OCI-LY3 (cell line): ENCODE data around the gene ZDHHC14.

Experiments used
- H2AFZ ChIP-seq: fragments of 200-600, 300-600 bp; shearing (Covaris generic); 2 replicates; pipeline ENCODE4 v1.6.0; 2014; ENCODE audit warnings: antibody characterized with exemption, low read depth, low read length
- H3K27ac ChIP-seq: fragments of 200-600, 300-600 bp; sonication (generic); 2 replicates; pipeline ENCODE4 v1.5.1; 2014; ENCODE audit warnings: mild to moderate bottlenecking, low read length, moderate library complexity, mixed read lengths
- H3K27me3 ChIP-seq: fragments of 200-600, 300-600 bp; sonication (generic); 2 replicates; pipeline ENCODE4 v1.6.1; 2014; ENCODE audit warnings: low read depth, low read length, mixed read lengths
- H3K36me3 ChIP-seq: fragments of 200-600, 300-600 bp; sonication (generic); replicated peaks from 2 replicates; pipeline ENCODE3; 2014; ENCODE audit warnings: low read depth, low read length, mixed read lengths
- H3K4me1 ChIP-seq: fragments of 300-600, 200-600 bp; sonication (generic); 2 replicates; pipeline ENCODE4 v1.6.1; 2014; ENCODE audit warnings: low read length, mixed read lengths
- H3K4me2 ChIP-seq: fragments of 200-600, 300-600 bp; sonication (generic); 2 replicates; pipeline ENCODE4 v1.6.1; 2014; ENCODE audit warnings: low read length, mixed read lengths
- H3K4me3 ChIP-seq: fragments of 300-600, 200-600 bp; sonication (generic); 2 replicates; pipeline ENCODE4 v1.5.1; 2014; ENCODE audit warnings: antibody characterized with exemption, mild to moderate bottlenecking, low read length, moderate library complexity
- H3K79me2 ChIP-seq: fragments of 300-600, 200-600 bp; shearing (Covaris generic); 2 replicates; pipeline ENCODE4 v1.6.1; 2014; ENCODE audit warnings: mild to moderate bottlenecking, low read length, mixed read lengths
- H3K9ac ChIP-seq: fragments of 300-600, 200-600 bp; shearing (Covaris generic); 2 replicates; pipeline ENCODE4 v1.6.0; 2014; ENCODE audit warnings: mild to moderate bottlenecking, low read length, moderate library complexity
- H3K9me3 ChIP-seq: fragments of 200-600, 300-600 bp; shearing (Covaris generic); 2 replicates; pipeline ENCODE4 v1.6.1; 2014; ENCODE audit warnings: low read length, mixed read lengths; ENCODE audit not compliant: insufficient read depth
- H4K20me1 ChIP-seq: fragments of 200-600, 300-600 bp; sonication (generic); 2 replicates; pipeline ENCODE4 v1.6.1; 2016; ENCODE audit warnings: low read length, mixed read lengths; ENCODE audit not compliant: insufficient read depth
- CTCF ChIP-seq: fragments of 200-600, 300-600 bp; sonication (generic); IDR thresholded peaks from 2 replicates; pipeline ENCODE4 v1.5.1; 2014; ENCODE audit warnings: antibody characterized with exemption, low read length, low read depth
- EZH2phosphoT487 ChIP-seq: fragments of 200-600 bp; shearing (Covaris generic); IDR thresholded peaks from 2 replicates; pipeline ENCODE4 v1.6.1; 2018; ENCODE audit warnings: antibody characterized with exemption, mixed run types, low read depth

The ZDHHC14 gene

DNA sequence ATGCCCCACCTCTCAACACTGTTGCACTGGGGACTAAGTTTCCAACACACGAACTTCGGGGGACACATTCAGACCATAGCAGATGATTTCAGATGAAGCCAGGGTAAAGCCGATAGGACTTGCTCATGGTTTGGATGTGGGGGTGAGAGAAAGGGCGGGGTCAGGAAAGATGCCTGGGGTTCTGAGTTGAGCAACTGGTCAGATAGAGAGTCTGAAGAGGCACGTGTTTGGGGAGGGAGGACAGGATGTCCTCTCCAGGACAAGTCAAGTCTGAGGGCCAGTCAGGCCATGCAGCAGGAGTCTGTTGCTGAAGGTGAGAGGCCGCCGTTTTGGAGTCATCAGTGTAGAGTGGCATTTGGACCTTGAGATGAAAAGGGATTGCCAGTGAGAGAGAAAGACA, 244.1 kb downstream of the ZDHHC14 start:
- TF ChIP-seq EZH2phosphoT487 (no peak), CTCF (no peak)
- Histone ChIP-seq H3K79me2 (no peaks in the 10 kb centered on the region), H3K27ac (no peak overlapping the region), H3K36me3 (no peaks in the 10 kb centered on the region), H3K4me2 (no peak overlapping the region), H3K9me3 (no peaks in the 10 kb centered on the region), H3K4me1 (no peaks in the 10 kb centered on the region), H3K9ac (no peak overlapping the region), H3K27me3 (no peaks in the 10 kb centered on the region), H4K20me1 (no peaks in the 10 kb centered on the region), H2AFZ (no peak overlapping the region), H3K4me3 (no peak overlapping the region)

GRCh38 chr6:157625764-157626163, 244.8 kb downstream of the ZDHHC14 start:
- Histone ChIP-seq H3K4me3 (no peak overlapping the region), H2AFZ (no peak overlapping the region), H3K27ac (no peak overlapping the region), H3K4me2 (no peak overlapping the region), H3K36me3 (no peaks in the 10 kb centered on the region), H3K4me1 (no peaks in the 10 kb centered on the region), H3K9ac (no peak overlapping the region), H4K20me1 (no peaks in the 10 kb centered on the region), H3K9me3 (no peaks in the 10 kb centered on the region), H3K79me2 (no peaks in the 10 kb centered on the region), H3K27me3 (no peaks in the 10 kb centered on the region)
- no peak for TF ChIP-seq CTCF
- no peak for TF ChIP-seq EZH2phosphoT487

DNA sequence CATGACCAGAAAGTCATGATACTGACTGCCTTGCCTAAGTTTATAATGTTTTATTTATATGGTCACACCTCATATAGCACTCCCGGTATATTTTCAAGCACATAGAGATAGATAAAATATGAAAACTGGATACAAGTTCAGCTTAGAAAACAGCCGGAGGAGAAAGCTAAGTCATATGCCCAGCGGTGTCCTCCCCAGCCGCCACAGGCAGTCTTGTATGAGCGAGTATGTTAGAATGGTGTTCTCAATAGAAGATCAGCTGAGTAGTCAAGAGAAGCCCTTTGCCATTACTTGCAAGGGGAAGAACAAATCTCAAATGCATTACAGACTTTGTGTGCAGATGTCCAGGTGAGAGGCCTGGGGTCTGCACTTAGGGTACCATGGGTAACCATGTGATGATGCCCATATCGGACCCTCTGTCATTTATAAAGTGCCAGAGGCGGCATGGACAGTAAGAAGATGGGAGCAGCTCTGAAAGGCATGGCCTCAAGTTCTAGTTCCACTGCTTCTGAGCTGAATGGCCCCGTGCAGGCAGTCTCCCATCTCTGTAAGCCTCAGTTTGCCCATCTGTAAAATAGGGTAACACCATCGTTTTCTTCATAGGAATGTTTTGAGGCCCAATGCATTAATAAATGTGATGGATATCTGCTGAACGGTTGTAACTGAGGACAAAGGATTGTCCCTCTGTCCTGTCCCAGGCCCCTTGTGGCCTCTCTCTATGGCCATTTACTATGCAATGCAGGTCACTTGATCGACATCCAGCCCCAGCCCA, 246.4 kb downstream of the ZDHHC14 start:
- Histone ChIP-seq H4K20me1 (no peaks in the 10 kb centered on the region), H3K79me2 (no peaks in the 10 kb centered on the region), H3K4me1 (no peaks in the 10 kb centered on the region), H2AFZ (no peak overlapping the region), H3K36me3 (no peaks in the 10 kb centered on the region), H3K27ac (no peak overlapping the region), H3K9ac (no peak overlapping the region), H3K4me3 (no peak overlapping the region), H3K27me3 (no peaks in the 10 kb centered on the region), H3K9me3 (no peaks in the 10 kb centered on the region), H3K4me2 (no peak overlapping the region)
- no peak for TF ChIP-seq EZH2phosphoT487
- no peak for TF ChIP-seq CTCF

- no peak overlapping the region for H3K9ac ChIP-seq
- H3K4me1 ChIP-seq = no peaks in the 10 kb centered on the region
- H3K4me2 ChIP-seq = no peak overlapping the region
Observed at GRCh38 chr6:157628463-157628862, 247.5 kb downstream of the ZDHHC14 start.

More at GRCh38 chr6:157628463-157628862, 247.5 kb downstream of the ZDHHC14 start:
- Histone ChIP-seq H2AFZ (no peak overlapping the region), H4K20me1 (no peaks in the 10 kb centered on the region), H3K79me2 (no peaks in the 10 kb centered on the region), H3K27ac (no peak overlapping the region), H3K27me3 (no peaks in the 10 kb centered on the region), H3K36me3 (no peaks in the 10 kb centered on the region), H3K4me3 (no peak overlapping the region), H3K9me3 (no peaks in the 10 kb centered on the region)
- TF ChIP-seq CTCF = no peak
